H1 (cell line): ENCODE results near the gene HSPD1. TPM values are rescaled to one million over a fixed set of nuclear protein-coding genes. Genes with fewer than 3 reads are reported as not detected.

Experiments
- BACH1 ChIP-seq: IDR thresholded peaks from 2 replicates; pipeline ENCODE4 v1.6.1; 2012; ENCODE audit warnings: low read length, improper control_type of control experiment
- BRCA1 ChIP-seq: IDR thresholded peaks from 2 replicates; pipeline ENCODE4 v1.6.1; 2012; ENCODE audit warnings: low read depth, low read length, improper control_type of control experiment
- CBX5 ChIP-seq: fragments of 300-800, 300-1000 bp; sonication (generic); IDR thresholded peaks from 2 replicates; pipeline ENCODE4 v1.7.1; 2016; ENCODE audit warnings: antibody characterized with exemption, low read length, low read depth
- CHD1 ChIP-seq: IDR thresholded peaks from 2 replicates; pipeline ENCODE4 v1.6.1; 2012; ENCODE audit warnings: low read depth, low read length, improper control_type of control experiment
- CHD2 ChIP-seq: IDR thresholded peaks from 2 replicates; pipeline ENCODE4 v1.6.1; 2012; ENCODE audit warnings: low read length, improper control_type of control experiment
- GTF2F1 ChIP-seq: IDR thresholded peaks from 2 replicates; pipeline ENCODE4 v1.6.1; 2012; ENCODE audit warnings: low read depth, low read length, improper control_type of control experiment, borderline replicate concordance
- HDAC6 ChIP-seq: IDR thresholded peaks from one replicate; pipeline ENCODE4 v1.7.1; 2012; ENCODE audit warnings: low read depth, mild to moderate bottlenecking, inconsistent platforms, low read length, moderate library complexity
- JUN ChIP-seq: IDR thresholded peaks from 2 replicates; pipeline ENCODE4 v1.6.1; 2011; ENCODE audit warnings: low read depth, mild to moderate bottlenecking, improper control_type of control experiment, low read length
- PHF8 ChIP-seq: fragments of 200-600 bp; sonication (generic); conservative IDR thresholded peaks from 2 replicates; pipeline ENCODE4 v1.7.1; 2012; ENCODE audit warnings: low read depth, mild to moderate bottlenecking, inconsistent platforms, low read length, moderate library complexity
- POLR2A ChIP-seq, 2 experiments: IDR thresholded peaks; 1 replicate in 1 of 2; 2 replicates in 1 of 2; pipeline ENCODE4 v1.6.1; 2011; ENCODE audit warnings: low read depth in 2 of 2, low read length in 2 of 2, mild to moderate bottlenecking in 2 of 2; ENCODE audit errors: control extremely low read depth in 1 of 2
- RFX5 ChIP-seq: IDR thresholded peaks from 2 replicates; pipeline ENCODE4 v1.6.1; 2011; ENCODE audit warnings: low read depth, low read length, improper control_type of control experiment, borderline replicate concordance
- RNF2 ChIP-seq: fragments of 200-900, 300-1000 bp; sonication (generic); IDR thresholded peaks from 2 replicates; pipeline ENCODE4 v1.7.1; 2016; ENCODE audit warnings: borderline replicate concordance, low read depth, mild to moderate bottlenecking, antibody characterized with exemption, low read length; ENCODE audit not compliant: poor library complexity, severe bottlenecking; ENCODE audit errors: missing control alignments
- RXRA ChIP-seq: IDR thresholded peaks from 2 replicates; pipeline ENCODE4 v1.6.1; 2011; ENCODE audit warnings: low read depth, mild to moderate bottlenecking, low read length, moderate library complexity; ENCODE audit not compliant: insufficient read depth
- SAP30 ChIP-seq: fragments of 300-600 bp; sonication (generic); IDR thresholded peaks from 2 replicates; pipeline ENCODE4 v1.7.1; 2012; ENCODE audit warnings: low read length, moderate library complexity, mild to moderate bottlenecking, inconsistent platforms; ENCODE audit not compliant: insufficient read depth, insufficient replicate concordance
- SIRT6 ChIP-seq: IDR thresholded peaks from one replicate; pipeline ENCODE4 v1.7.1; 2012; ENCODE audit warnings: low read length, inconsistent platforms
- SIX5 ChIP-seq: IDR thresholded peaks from 2 replicates; pipeline ENCODE4 v1.6.1; 2011; ENCODE audit warnings: mild to moderate bottlenecking, low read depth, low read length
- SP4 ChIP-seq: IDR thresholded peaks from 2 replicates; pipeline ENCODE4 v1.6.1; 2012; ENCODE audit warnings: low read length, inconsistent platforms
- TEAD4 ChIP-seq: IDR thresholded peaks from 2 replicates; pipeline ENCODE4 v1.6.1; 2012; ENCODE audit warnings: low read depth, low read length, inconsistent platforms, mixed read lengths
- YY1 ChIP-seq: IDR thresholded peaks from 2 replicates; pipeline ENCODE4 v1.6.1; 2011; ENCODE audit warnings: low read depth, mild to moderate bottlenecking, low read length
- polyA plus RNA-seq, 7 experiments: library from polyadenylated mRNA; depleted of rRNA in 3 of 7; stranded (reverse) in 5 of 7; unstranded in 2 of 7; fragments of >200 nt in 5 of 7; fragments of 200-250 nt in 2 of 7; gene quantifications; 1 replicate in 5 of 7; 2 replicates in 1 of 7; 4 replicates in 1 of 7; pipeline versions ENCODE4 v1.2.1 to v1.2.3, GENCODE V29; 2011 to 2013; ENCODE audit warnings: missing spikeins in 2 of 7, mixed read lengths in 2 of 7
- total RNA-seq: library from RNA; stranded (reverse); fragmentation: NEBNext Ultra II Directional; extraction: Animal tissue kit (Norgen Biotek cat#: 25700); gene quantifications from 2 replicates; pipeline ENCODE4 v1.2.1, GENCODE V29; 2021
- TF ChIP-seq, protein P1 (sequence below): IDR thresholded peaks from 2 replicates; pipeline ENCODE4 v1.6.1; 2012; ENCODE audit warnings: inconsistent platforms
- TF ChIP-seq, protein P2 (sequence below), 3 experiments: IDR thresholded peaks; 1 replicate in 2 of 3; 2 replicates in 1 of 3; pipeline versions ENCODE4 v1.5.1 to v1.6.1; 2011; ENCODE audit warnings: low read length in 3 of 3, mild to moderate bottlenecking in 3 of 3, inconsistent platforms in 2 of 3, low read depth in 1 of 3, moderate library complexity in 1 of 3; ENCODE audit not compliant: insufficient read depth in 1 of 3; ENCODE audit errors: control extremely low read depth in 1 of 3

The HSPD1 gene
- total and polyA plus RNA-seq, 2 of the 8 experiments (the other 6 are each of a cell fraction or from before 2014, with no cell fraction given), result 221 to 1,108 TPM

DNA sequence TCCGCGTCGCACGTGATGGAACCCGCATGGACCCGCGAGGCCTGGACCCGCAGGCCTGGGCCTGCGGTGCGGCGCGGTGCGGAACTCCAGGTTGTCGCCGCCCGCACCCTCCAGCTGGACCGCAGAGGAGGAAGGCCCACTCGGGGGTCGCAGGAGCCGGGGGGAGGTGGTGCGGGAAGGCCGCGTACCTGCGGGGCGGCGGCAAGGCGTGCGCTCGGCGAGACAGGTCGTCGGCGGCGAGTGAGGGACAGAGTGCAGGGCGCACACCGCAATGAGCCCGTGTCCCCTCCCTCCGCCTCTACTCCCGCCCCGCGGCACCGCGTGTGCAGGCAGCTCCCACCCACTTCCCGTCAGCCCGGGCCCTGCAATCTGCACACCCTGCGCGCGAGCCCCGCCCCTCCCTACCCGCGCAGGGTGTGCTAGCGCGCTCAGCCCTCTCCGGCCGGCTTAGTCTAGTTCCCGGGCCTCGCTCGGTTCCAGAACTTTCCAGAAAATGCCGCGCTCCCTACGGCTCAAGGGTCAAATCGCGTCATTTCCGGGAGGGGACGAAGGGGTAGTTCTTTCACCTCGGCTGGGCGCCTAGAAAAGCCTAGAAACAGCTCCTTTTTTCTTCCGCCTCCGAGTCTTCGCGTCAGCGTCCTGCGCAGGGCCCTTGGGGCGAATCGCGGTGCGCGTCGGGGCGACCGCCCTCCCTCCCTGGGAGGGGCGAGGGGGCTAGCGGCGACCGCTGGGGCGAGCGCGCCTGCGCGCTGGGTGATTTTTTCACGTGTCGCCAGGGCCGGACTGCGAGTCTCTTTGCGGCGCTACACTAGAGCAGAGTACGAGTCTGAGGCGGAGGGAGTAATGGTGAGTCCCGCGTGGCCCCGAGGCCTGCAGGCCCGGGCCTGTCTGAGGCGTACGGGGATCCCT is at the start of gene HSPD1, which contains the start of gene HSPE1 (continued):
- no peak for TF ChIP-seq SAP30
- TF ChIP-seq, protein P1, sequence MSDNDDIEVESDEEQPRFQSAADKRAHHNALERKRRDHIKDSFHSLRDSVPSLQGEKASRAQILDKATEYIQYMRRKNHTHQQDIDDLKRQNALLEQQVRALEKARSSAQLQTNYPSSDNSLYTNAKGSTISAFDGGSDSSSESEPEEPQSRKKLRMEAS, result peak; percentile 95
- TF ChIP-seq BRCA1, result peak; percentile 32; the same call in 1 of the 2 replicates
- no peak for TF ChIP-seq RFX5
- no peak for TF ChIP-seq CBX5
- TF ChIP-seq POLR2A (IDR thresholded peaks at IDR 0.05; ENCODE audit: control extremely low read depth in 1 of 2, low read depth in 2 of 2, low read length in 2 of 2), result peak; percentile 93 to 96
- peak; percentile 93 for TF ChIP-seq SP4
- no peak for TF ChIP-seq CHD1
- no peak; the same call in 1 of the 2 replicates for TF ChIP-seq CHD2
- TF ChIP-seq RXRA, result no peak
- no peak for TF ChIP-seq RNF2
- peak; percentile 66; the same call in 1 of the 2 replicates for TF ChIP-seq YY1
- TF ChIP-seq HDAC6, result no peak
- TF ChIP-seq BACH1, result peak; percentile 70
- no peak for TF ChIP-seq SIRT6
- peak; percentile 33; the same call in 1 of the 2 replicates for TF ChIP-seq JUN
- TF ChIP-seq GTF2F1, result peak; percentile 2; the same call in 1 of the 2 replicates
- TF ChIP-seq, protein P2, sequence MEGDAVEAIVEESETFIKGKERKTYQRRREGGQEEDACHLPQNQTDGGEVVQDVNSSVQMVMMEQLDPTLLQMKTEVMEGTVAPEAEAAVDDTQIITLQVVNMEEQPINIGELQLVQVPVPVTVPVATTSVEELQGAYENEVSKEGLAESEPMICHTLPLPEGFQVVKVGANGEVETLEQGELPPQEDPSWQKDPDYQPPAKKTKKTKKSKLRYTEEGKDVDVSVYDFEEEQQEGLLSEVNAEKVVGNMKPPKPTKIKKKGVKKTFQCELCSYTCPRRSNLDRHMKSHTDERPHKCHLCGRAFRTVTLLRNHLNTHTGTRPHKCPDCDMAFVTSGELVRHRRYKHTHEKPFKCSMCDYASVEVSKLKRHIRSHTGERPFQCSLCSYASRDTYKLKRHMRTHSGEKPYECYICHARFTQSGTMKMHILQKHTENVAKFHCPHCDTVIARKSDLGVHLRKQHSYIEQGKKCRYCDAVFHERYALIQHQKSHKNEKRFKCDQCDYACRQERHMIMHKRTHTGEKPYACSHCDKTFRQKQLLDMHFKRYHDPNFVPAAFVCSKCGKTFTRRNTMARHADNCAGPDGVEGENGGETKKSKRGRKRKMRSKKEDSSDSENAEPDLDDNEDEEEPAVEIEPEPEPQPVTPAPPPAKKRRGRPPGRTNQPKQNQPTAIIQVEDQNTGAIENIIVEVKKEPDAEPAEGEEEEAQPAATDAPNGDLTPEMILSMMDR (IDR thresholded peaks at IDR 0.05; ENCODE audit: control extremely low read depth in 1 of 3, insufficient read depth in 1 of 3, low read depth in 1 of 3, low read length in 3 of 3), result no peak
- 0 out of 2 replicates have a peak, but pooled peaks have one; percentile 15 for TF ChIP-seq TEAD4
- peak; percentile 90 for TF ChIP-seq PHF8
- 0 out of 2 replicates have a peak, but pooled peaks have one; percentile 7 for TF ChIP-seq SIX5
